Measurements from ENCODE around the gene NOP10. TPM values are rescaled to one million over a fixed set of nuclear protein-coding genes. Genes with fewer than 3 reads are reported as not detected.
"Not testable (repeated sequence)": the region's sequence is repeated elsewhere in the genome, so short reads cannot be mapped to it uniquely, and the experiment has no call there.

The NOP10 gene
- total RNA-seq, 1 experiment from 2014 or later, result 341 TPM

- no peak for DNase-seq (ENCODE audit: low spot score)
Observed at GRCh38 chr15:34358948-34359347, 16.0 kb upstream of the NOP10 start.

- no peak for DNase-seq (ENCODE audit: low spot score)
Observed at GRCh38 chr15:34358367-34358766, 15.4 kb upstream of the NOP10 start.

- DNase-seq (ENCODE audit: low spot score), result no peak
Observed at GRCh38 chr15:34357653-34358052, 14.7 kb upstream of the NOP10 start.

GRCh38 chr15:34355241-34355640 lies 12.3 kb upstream of the NOP10 start:
- no peak for DNase-seq (ENCODE audit: low spot score)

- DNase-seq (ENCODE audit: low spot score), result no peak
Observed at GRCh38 chr15:34354286-34354685, 11.3 kb upstream of the NOP10 start.

GRCh38 chr15:34353627-34354026 lies 10.7 kb upstream of the NOP10 start:
- DNase-seq (ENCODE audit: low spot score), result no peak

GRCh38 chr15:34352996-34353395 lies 10.1 kb upstream of the NOP10 start:
- not testable (repeated sequence) for DNase-seq (ENCODE audit: low spot score)

GRCh38 chr15:34349769-34350168 lies 6.8 kb upstream of the NOP10 start:
- no peak for DNase-seq (ENCODE audit: low spot score)

- DNase-seq (ENCODE audit: low spot score), result no peak
Observed at GRCh38 chr15:34348735-34349300, 5.9 kb upstream of the NOP10 start.

- DNase-seq (ENCODE audit: low spot score), result no peak
Observed at GRCh38 chr15:34347951-34348638, 5.2 kb upstream of the NOP10 start.

GRCh38 chr15:34342213-34342736 lies 661 bp downstream of the NOP10 start:
- DNase-seq (ENCODE audit: low spot score), result not testable (repeated sequence)

GRCh38 chr15:34341381-34342212 lies 1.3 kb downstream of the NOP10 start:
- DNase-seq (ENCODE audit: low spot score), result no peak

- DNase-seq (ENCODE audit: low spot score), result no peak
Observed at GRCh38 chr15:34339946-34340345, 3.0 kb downstream of the NOP10 start.

GRCh38 chr15:34338347-34338746 lies 4.6 kb downstream of the NOP10 start:
- no peak for DNase-seq (ENCODE audit: low spot score)

- peak; percentile 87 for DNase-seq (ENCODE audit: low spot score)
Observed at GRCh38 chr15:34337557-34338306, 5.2 kb downstream of the NOP10 start, which contains the start of gene SLC12A6. SLC12A6 (minus strand) TSS chr15:34337781; CDS start chr15:34336680, 1,101 bp downstream.

GRCh38 chr15:34336991-34337556 lies 5.9 kb downstream of the NOP10 start:
- DNase-seq (ENCODE audit: low spot score), result no peak

GRCh38 chr15:34336231-34336990 lies 6.5 kb downstream of the NOP10 start:
- no peak for DNase-seq (ENCODE audit: low spot score)

GRCh38 chr15:34335176-34336032 lies 7.5 kb downstream of the NOP10 start:
- no peak for DNase-seq (ENCODE audit: low spot score)

- DNase-seq (ENCODE audit: low spot score), result no peak
Observed at GRCh38 chr15:34334672-34335071, 8.3 kb downstream of the NOP10 start.
